Pancreas (tissue), 10 donors: Measurements from ENCODE around the gene CDKAL1. TPM values are rescaled to one million over a fixed set of nuclear protein-coding genes. Genes with fewer than 3 reads are reported as not detected.

Experiments
- ATAC-seq, 4 donors: fragments of 200-7000 bp; cut with Tn5 transposase; one replicate each; pipeline versions ENCODE4 v1.8.0 to v1.9.1; 2020; ENCODE audit warnings: mild to moderate bottlenecking in 4 of 4, moderate library complexity in 4 of 4
- DNase-seq, 6 donors: peaks; one replicate each; pipeline ENCODE4 v3.0.0-alpha.2; 2020
- FAIRE-seq: peaks from 2 replicates; lab custom pipeline; 2012; peaks lifted over from hg19 to GRCh38; lab: Jason Lieb, UNC
- H3K27ac ChIP-seq, 4 donors: fragments of 200-600 bp; sonication (generic); 1 replicate in 3 of 4; 2 replicates in 1 of 4; pipeline versions ENCODE4 v1.5.0 to v1.8.0; 2020
- H3K27me3 ChIP-seq, 4 donors: fragments of 200-600 bp; one replicate each; pipeline ENCODE4 v1.8.0; 2021
- H3K36me3 ChIP-seq, 3 donors: fragments of 200-600 bp; sonication (generic) in 1 of 3; one replicate each; pipeline versions ENCODE4 v1.5.0 to v1.8.0; 2020 to 2021
- H3K4me1 ChIP-seq, 3 donors: fragments of 200-600 bp; one replicate each; pipeline ENCODE4 v1.8.0; 2021
- H3K4me3 ChIP-seq, 4 donors: fragments of 200-600 bp; sonication (generic) in 2 of 4; one replicate each; pipeline versions ENCODE4 v1.5.0 to v1.8.0; 2020 to 2021
- H3K9me3 ChIP-seq, 4 donors: fragments of 200-600 bp; one replicate each; pipeline ENCODE4 v1.8.0; 2021
- WGBS, 2 donors: extraction: QIAGEN DNeasy Blood & Tissue Kit; methylation state at CpG; one replicate each; pipeline ENCODE4 v1.1.7; 2013; 5-methylcytosine and 5-hydroxymethylcytosine counted together
- intact Hi-C, 3 donors: fragments of 100-400 bp; cut with DNase I; formaldehyde crosslinking; loops; one replicate each; pipeline versions ENCODE4 v1.11.1 to v1.14.2; 2022
- polyA plus RNA-seq, 2 donors: library from polyadenylated mRNA; stranded (reverse); fragments of 200-250 nt; gene quantifications; one replicate each; pipeline ENCODE4 v1.2.3, GENCODE V29; 2013
- total RNA-seq, 6 donors: library from RNA; stranded (reverse); fragmentation: NEBNext Ultra II Directional in 4 of 6; extraction: Animal tissue kit (Norgen Biotek cat#: 25700) in 4 of 6; gene quantifications; one replicate each; pipeline versions ENCODE4 v1.2.1 to v1.2.4, GENCODE V29; 2021 to 2023
- TF ChIP-seq, protein P1 (sequence below), 4 donors: fragments of 200-600 bp; sonication (generic) in 3 of 4; IDR thresholded peaks; one replicate each; pipeline versions ENCODE4 v1.5.0 to v1.8.0; 2021; ENCODE audit warnings: antibody characterized with exemption in 4 of 4
- donor health status: healthy with polysubstance abuse.
- donor health status: DM: no; HTN: no; CAD: no; lungs with moderate emphysema.
- donor health status: DM: no; HTN: no; CAD: no.
- donor health status: control.
- donor health status: control.
- donor health status: Bipolar disorder and iron deficiency.
- donor health status: DM: yes; HTN: yes; CAD: no.
- donor health status: DM: no; HTN: no; CAD: no.
- donor health status: DM: no; HTN: no; CAD: no.
- donor health status: DM: yes; HTN: yes; CAD: no.

Gene CDKAL1
- total and polyA plus RNA-seq, 8 donors, result 3.3 to 11.7 (median 8.2) TPM

DNA sequence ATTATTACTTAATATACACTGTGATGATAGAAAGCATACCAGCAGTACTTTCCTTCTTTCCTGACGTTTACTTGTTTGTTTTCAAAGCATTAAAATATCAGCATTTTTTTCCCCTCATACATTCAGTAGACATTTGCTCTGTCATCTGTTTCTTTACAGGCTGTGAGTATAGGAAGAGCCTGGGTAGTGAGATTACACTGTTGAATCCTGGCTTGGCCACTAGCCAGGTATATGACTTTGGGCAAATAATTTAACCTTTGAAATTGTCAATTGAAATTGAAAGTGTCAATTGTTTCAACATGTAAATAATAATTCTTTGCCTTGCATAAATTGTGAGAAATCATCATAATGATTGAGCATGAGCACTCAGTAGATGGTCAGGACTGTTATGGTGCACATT, 336.2 kb downstream of the CDKAL1 start:
- no peak for DNase-seq
- ATAC-seq, result no peak
- intact Hi-C loops, result no loop called here
- Histone ChIP-seq H3K4me3 (no peak overlapping the region), H3K27ac (no peak overlapping the region), H3K36me3 (no peaks in the 10 kb centered on the region), H3K4me1 (peaks cover 6 to 20% (median 19%) of the 10 kb centered on the region in 3 donors), H3K9me3 (no peaks in the 10 kb centered on the region), H3K27me3 (no peaks in the 10 kb centered on the region)
- no peak for FAIRE-seq
- WGBS, 2 donors, result 67% methylated on average over 1 of the region's 1 CpG
- TF ChIP-seq, protein P1, sequence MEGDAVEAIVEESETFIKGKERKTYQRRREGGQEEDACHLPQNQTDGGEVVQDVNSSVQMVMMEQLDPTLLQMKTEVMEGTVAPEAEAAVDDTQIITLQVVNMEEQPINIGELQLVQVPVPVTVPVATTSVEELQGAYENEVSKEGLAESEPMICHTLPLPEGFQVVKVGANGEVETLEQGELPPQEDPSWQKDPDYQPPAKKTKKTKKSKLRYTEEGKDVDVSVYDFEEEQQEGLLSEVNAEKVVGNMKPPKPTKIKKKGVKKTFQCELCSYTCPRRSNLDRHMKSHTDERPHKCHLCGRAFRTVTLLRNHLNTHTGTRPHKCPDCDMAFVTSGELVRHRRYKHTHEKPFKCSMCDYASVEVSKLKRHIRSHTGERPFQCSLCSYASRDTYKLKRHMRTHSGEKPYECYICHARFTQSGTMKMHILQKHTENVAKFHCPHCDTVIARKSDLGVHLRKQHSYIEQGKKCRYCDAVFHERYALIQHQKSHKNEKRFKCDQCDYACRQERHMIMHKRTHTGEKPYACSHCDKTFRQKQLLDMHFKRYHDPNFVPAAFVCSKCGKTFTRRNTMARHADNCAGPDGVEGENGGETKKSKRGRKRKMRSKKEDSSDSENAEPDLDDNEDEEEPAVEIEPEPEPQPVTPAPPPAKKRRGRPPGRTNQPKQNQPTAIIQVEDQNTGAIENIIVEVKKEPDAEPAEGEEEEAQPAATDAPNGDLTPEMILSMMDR (IDR thresholded peaks at IDR 0.05), result no peak

DNA sequence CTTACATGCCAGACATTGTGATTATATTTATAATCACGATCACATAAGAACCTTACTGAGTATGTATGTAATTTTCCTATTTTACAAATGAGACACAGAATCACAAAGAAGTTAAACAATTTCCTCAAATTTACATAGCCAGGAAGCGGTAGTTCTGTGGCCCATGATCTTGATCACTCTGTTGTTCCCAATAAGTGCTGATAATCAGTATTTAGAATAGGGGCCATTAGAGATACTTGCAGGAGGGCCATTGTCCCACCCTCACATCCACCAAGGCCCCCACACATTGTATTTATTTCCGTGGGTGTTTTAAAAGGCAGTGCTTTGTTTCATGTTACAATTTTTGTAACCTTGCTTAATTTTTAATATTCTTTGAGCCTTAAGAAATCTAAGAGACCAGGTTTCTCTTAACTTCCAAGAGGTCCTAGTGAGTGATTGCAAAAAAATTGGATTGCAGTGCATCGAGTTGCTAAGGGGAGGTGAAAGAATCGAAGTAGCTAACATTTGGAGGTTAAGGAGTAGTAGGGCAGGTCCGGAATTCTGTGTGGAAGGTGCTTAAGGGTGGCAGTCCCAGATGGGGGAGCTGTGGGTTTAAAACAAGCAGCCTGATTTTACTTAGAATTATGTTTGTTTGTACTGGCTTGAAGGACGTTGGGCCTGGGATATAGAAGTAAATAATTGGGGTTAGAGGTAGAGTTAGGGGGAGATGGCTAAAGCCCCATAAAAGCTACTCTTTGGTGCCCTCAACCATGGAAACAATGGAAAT, 339.4 kb downstream of the CDKAL1 start:
- TF ChIP-seq, protein P1 (IDR thresholded peaks at IDR 0.05), result no peak
- no peak for ATAC-seq
- H3K9me3 ChIP-seq, result no peaks in the 10 kb centered on the region

DNA sequence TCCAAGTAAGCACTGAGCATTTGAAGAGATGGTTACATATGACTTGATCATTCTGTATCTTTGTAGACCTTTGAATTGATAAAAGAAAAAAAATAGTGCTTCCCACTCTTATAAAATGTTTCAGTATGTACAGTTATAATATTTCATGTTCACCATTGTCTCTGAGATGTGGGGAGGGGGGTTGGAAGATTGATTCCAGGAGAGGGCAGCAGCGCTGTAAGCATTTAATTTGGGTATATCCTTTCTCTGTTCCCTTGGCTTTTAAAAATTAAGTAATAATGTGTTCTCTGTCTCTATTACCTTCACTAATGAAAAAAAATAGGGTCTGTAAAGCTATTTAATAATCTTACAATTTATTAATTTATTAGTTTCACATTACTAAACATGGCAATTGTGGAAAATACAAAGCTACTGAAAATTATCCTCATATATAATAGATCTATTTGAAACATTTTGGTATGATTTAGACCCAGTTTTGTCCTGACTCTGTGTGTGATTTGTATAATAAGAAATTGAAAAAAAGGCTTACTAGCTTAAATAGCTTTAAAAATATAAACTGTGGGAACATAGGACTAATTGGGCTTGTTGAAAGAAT, 341.2 kb downstream of the CDKAL1 start:
- no peak overlapping the region for H3K27ac ChIP-seq
- TF ChIP-seq, protein P1 (IDR thresholded peaks at IDR 0.05), result no peak
- H3K36me3 ChIP-seq, result no peaks in the 10 kb centered on the region
- intact Hi-C loops, result no loop called here
- ATAC-seq, result peak in 1 of 4 donors; percentile 19
- FAIRE-seq, result no peak
- H3K27me3 ChIP-seq, result no peaks in the 10 kb centered on the region
- H3K9me3 ChIP-seq, result no peaks in the 10 kb centered on the region
- DNase-seq, result no peak
- 94 to 95% methylated on average over 1 of the region's 1 CpG for WGBS, 2 donors
- H3K4me1 ChIP-seq, result peaks cover 0 to 29% (median 5%) of the 10 kb centered on the region in 3 donors
- H3K4me3 ChIP-seq, result no peak overlapping the region

More for the DNA sequence above, 339.4 kb downstream of the CDKAL1 start:
- no peaks in the 10 kb centered on the region for H3K36me3 ChIP-seq
- no peak overlapping the region for H3K4me3 ChIP-seq
- FAIRE-seq (no peak), DNase-seq (no peak)
- intact Hi-C loops, result no loop called here
- peaks cover 0 to 31% (median 5%) of the 10 kb centered on the region in 3 donors for H3K4me1 ChIP-seq
- no peak overlapping the region for H3K27ac ChIP-seq
- 73 to 80% methylated on average over 7 of the region's 7 CpGs for WGBS, 2 donors
- no peaks in the 10 kb centered on the region for H3K27me3 ChIP-seq

DNA sequence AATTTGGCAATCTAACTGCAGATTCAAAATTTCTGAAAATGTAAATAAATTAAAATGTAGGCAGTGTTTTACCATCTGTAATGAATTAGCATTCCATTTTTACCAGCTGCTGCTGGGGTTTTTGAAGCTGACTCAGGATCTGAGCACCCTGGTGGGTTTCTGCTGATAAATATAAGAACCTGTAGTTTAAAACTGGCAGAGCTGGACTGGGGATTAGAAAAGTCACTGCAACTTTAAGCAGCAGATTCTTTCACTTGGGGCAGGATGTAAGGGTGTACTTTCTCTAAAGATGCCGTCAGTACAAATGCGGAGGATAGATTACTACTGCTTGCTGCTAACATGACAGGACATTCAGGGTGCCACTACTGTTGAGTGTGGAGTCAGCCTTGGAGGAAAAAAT, 341.8 kb downstream of the CDKAL1 start:
- Histone ChIP-seq H3K4me3 (no peak overlapping the region), H3K27ac (peak overlapping the region in 2 of 4 donors; percentile 76 to 90), H3K36me3 (no peaks in the 10 kb centered on the region), H3K4me1 (peaks cover 0 to 33% (median 8%) of the 10 kb centered on the region in 3 donors), H3K27me3 (no peaks in the 10 kb centered on the region), H3K9me3 (no peaks in the 10 kb centered on the region)
- no peak for ATAC-seq
- no peak for DNase-seq
- no peak for FAIRE-seq
- TF ChIP-seq, protein P1 (IDR thresholded peaks at IDR 0.05), result no peak
- intact Hi-C loops, result no loop called here
- WGBS, 2 donors, result 77 to 91% methylated on average over 2 of the region's 2 CpGs

DNA sequence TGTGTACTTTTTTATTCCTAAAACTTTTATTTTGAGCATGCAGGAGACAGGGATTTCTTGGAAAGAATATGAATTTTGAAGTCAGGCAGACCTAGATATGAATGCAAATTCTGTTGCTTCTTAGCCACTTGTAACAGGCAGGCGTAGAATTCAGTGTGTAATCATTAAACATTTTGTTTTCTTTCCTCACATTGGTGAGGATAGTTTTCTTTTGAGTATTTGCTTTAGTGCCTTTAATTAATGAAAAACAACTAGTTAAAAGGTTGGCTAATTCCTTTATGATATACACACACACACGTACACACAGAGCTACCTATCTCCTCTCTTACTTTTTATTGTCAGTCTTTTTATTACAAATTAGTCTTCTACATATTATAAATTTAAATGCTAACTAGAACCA, 342.3 kb downstream of the CDKAL1 start:
- Histone ChIP-seq H3K27ac (peak overlapping the region in 2 of 4 donors; percentile 76 to 90), H3K36me3 (no peaks in the 10 kb centered on the region), H3K4me1 (peaks cover 0 to 34% (median 13%) of the 10 kb centered on the region in 3 donors), H3K4me3 (no peak overlapping the region), H3K9me3 (no peaks in the 10 kb centered on the region), H3K27me3 (no peaks in the 10 kb centered on the region)
- DNase-seq, result no peak
- WGBS, 2 donors, result 72 to 73% methylated on average over 2 of the region's 2 CpGs
- TF ChIP-seq, protein P1 (IDR thresholded peaks at IDR 0.05), result no peak
- ATAC-seq, result no peak
- no peak for FAIRE-seq
- intact Hi-C loops, result no loop called here
